ENCODE measurements around the gene CLEC16A.

The CLEC16A gene

DNA sequence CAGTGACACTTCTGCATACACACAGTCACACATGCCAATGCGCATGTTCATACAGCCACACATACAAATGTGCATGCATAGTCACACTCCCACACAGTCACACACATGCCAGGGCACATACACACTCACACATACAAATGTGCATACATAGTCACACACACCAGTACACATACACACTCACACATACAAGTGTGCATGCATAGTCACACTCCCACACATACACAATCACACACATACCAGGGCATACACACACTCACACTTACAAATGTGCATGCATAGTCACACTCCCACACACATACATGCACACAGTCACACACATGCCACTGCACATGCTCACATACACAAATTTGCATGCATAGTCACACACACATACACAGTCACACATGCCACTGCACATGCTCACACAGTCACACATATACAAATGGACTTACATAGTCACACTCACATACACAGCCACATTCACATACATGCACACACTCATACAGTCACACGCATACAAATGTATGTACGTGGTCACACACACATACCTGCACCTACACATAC is 227.5 kb downstream of the CLEC16A start:
- no peak for TF ChIP-seq POLR2A (IDR thresholded peaks at IDR 0.05; ENCODE audit: low read length)
- no peak for TF ChIP-seq GATA1 (IDR thresholded peaks at IDR 0.05; ENCODE audit: low read depth, low read length)
- DNase-seq: no peak

DNA sequence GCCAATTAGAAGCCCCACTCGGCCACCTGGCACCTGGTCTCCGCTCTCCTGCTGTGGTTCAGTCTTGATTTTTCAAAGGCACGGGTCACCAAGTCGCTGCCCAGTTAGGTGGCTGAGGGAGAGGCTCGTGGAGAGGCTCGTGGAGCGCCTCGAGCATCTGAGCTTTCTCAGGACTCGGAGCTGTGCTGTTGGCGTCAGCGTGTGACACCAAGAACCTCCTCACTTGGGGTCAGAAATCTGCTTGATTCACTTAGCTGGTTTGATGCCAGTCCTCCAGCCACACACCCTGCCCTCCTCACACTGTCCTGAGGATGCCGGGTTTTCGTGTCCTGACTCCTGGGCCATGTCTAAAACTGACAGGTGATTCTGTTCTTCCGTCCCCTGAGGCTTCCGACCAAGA is 229.1 kb downstream of the CLEC16A start:
- no peak for TF ChIP-seq POLR2A (IDR thresholded peaks at IDR 0.05; ENCODE audit: low read length)
- no peak for TF ChIP-seq GATA1 (IDR thresholded peaks at IDR 0.05; ENCODE audit: low read depth, low read length)
- DNase-seq: no peak

DNA sequence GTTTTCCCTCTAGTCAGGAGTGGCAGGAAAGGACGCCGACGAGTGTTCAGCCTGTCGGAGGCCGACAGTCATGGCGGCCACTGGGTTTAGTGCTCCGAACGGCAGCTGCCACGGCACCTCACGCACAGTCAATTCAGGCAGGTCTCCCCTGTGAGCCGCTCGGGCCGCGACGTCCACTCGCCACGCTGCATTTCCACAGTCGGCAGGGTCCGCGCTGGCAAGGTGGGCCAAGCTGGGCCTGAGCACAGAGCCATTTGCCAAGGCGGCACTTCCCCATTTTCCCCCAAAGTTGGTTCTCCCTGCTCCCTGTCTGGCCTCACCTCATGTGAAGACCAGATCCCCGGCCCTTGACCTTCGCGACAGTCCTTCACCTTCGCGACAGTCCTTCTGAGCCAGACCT is 229.8 kb downstream of the CLEC16A start:
- no peak for TF ChIP-seq GATA1 (IDR thresholded peaks at IDR 0.05; ENCODE audit: low read depth, low read length)
- TF ChIP-seq POLR2A (IDR thresholded peaks at IDR 0.05; ENCODE audit: low read length): no peak
- no peak for DNase-seq

GRCh38 chr16:11175106-11175786 is 230.9 kb downstream of the CLEC16A start:
- no peak for TF ChIP-seq GATA1 (IDR thresholded peaks at IDR 0.05; ENCODE audit: low read depth, low read length)
- TF ChIP-seq POLR2A (IDR thresholded peaks at IDR 0.05; ENCODE audit: low read length): no peak
- no peak for DNase-seq

- TF ChIP-seq POLR2A (IDR thresholded peaks at IDR 0.05; ENCODE audit: low read length): no peak
- TF ChIP-seq GATA1 (IDR thresholded peaks at IDR 0.05; ENCODE audit: low read depth, low read length): no peak
- no peak for DNase-seq
Measured at GRCh38 chr16:11175787-11176341, 231.5 kb downstream of the CLEC16A start.

DNA sequence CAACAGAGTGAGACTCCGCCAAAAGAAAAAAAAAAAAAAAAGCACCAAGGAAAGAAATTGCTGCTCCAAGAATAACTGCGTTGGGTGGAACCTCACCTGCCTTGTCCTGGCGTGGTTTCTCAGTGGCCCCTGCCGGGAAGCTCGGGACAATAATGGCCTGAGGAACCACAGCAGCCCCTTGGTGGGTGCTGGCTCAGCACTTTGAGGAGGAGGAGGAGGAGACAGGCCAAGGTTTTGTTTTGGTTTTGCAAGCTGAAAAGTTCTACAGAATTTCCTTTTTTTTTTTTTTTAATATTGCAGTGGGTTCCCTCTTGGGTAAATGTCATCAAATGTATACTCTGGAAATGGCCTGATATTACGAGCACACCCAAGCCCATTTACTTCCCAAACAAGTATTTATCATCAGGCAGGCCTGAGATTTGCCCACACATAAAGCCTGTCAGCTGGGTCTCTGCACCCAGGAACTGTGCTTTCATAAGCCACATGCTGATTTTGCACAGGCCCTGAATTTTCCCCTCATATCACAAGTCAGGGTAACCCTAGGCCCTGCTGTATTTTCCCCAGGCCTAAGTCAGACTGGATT is 233.3 kb downstream of the CLEC16A start:
- TF ChIP-seq GATA1 (IDR thresholded peaks at IDR 0.05; ENCODE audit: low read depth, low read length) (no peak), POLR2A (IDR thresholded peaks at IDR 0.05; ENCODE audit: low read length) (no peak)
- no peak for DNase-seq

DNA sequence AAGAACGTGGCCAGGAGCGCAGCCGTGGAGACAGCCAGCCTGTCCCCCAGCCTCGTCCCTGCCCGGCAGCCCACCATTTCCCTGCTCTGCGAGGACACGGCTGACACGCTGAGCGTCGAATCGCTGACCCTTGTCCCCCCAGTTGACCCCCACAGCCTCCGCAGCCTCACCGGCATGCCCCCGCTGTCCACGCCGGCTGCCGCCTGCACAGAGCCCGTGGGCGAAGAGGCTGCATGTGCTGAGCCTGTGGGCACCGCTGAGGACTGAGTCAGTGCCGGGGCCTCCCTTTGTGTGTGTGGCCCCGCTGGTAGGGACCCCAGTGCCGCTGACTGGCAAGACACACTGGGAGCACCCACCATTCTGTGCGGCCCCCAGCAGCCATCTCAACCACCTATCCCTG is 234.1 kb downstream of the CLEC16A start:
- no peak for TF ChIP-seq POLR2A (IDR thresholded peaks at IDR 0.05; ENCODE audit: low read length)
- no peak for TF ChIP-seq GATA1 (IDR thresholded peaks at IDR 0.05; ENCODE audit: low read depth, low read length)
- no peak for DNase-seq

DNA sequence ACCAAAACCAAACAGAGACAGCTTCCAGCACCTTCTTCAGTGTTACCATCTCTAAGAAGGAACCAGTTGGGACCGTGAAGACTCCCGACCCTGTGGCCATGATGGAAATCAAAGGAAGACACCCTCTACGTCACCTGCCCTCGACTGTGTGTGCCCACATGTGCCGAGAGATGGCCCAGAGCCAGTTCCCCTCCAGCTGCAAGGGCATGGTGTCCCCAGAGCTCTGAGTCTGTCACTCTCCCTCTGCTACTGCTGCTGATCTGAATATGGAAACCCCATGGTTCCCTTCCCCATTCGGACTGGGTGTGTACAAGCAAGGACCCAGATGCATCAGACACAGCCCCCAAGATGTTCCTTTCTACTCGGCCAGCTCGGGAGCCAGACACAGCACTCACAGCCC is 235.2 kb downstream of the CLEC16A start:
- TF ChIP-seq GATA1 (IDR thresholded peaks at IDR 0.05; ENCODE audit: low read depth, low read length) (no peak), POLR2A (IDR thresholded peaks at IDR 0.05; ENCODE audit: low read length) (no peak)
- no peak for DNase-seq

- TF ChIP-seq GATA1 (IDR thresholded peaks at IDR 0.05; ENCODE audit: low read depth, low read length): no peak
- TF ChIP-seq POLR2A (IDR thresholded peaks at IDR 0.05; ENCODE audit: low read length): no peak
- no peak for DNase-seq
Measured at GRCh38 chr16:11180489-11180888, 236.1 kb downstream of the CLEC16A start.

DNA sequence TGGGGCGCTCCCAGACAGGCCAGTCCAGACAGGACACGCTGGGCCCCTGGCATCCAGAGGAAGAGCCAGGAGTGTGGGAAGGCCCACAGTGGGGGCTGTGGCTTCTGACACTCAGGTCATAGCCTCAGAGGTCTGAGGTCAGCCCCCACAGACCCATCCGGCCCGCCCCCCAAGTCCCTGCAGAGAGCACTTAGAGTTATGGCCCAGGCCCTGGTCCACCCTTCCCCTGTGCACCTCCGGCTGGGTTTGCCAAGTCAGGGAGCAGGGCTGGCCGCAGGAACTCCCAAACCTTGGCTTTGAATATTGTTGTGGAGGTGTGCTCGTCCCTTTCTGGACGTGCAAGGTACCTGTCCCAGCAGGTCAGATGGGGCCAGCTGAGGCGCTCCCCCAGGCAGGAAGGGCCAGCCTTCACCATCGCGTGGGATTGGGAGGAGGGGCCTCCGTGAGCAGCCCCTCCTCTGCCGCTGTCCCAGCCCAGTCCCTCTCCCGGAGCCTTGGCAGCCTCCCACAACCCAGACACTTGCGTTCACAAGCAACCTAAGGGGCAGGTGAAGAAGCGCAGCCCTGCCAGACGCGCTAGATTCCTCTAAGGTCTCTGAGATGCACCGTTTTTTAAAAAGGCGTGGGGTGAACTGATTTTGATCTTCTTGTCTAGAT is 237.0 kb downstream of the CLEC16A start:
- TF ChIP-seq POLR2A (IDR thresholded peaks at IDR 0.05; ENCODE audit: low read length): no peak
- no peak for TF ChIP-seq GATA1 (IDR thresholded peaks at IDR 0.05; ENCODE audit: low read depth, low read length)
- no peak for DNase-seq

- TF ChIP-seq GATA1 (IDR thresholded peaks at IDR 0.05; ENCODE audit: low read depth, low read length): no peak
- TF ChIP-seq POLR2A (IDR thresholded peaks at IDR 0.05; ENCODE audit: low read length): no peak
- DNase-seq: no peak
Measured at GRCh38 chr16:11181899-11182279, 237.5 kb downstream of the CLEC16A start.

DNA sequence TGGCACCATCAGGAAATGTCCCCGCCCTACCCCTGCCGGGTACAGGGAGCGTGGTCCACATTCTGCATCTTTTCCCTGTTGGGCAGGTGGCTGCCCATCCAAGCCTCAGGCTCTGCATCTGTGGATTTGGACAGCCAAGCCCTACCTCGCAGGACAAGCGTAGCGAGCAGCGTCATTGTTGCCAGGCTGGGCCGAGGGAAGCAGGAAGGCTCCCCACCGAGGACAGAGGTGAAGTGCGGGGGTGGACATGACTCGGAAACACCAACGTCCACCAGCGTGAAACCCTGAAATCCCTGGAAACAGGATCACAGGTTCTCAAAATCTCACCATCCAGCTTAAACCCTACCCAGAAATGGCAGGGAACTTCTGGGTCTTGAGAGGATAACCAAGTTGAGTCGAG is 238.0 kb downstream of the CLEC16A start:
- no peak for DNase-seq
- no peak for TF ChIP-seq GATA1 (IDR thresholded peaks at IDR 0.05; ENCODE audit: low read depth, low read length)
- no peak for TF ChIP-seq POLR2A (IDR thresholded peaks at IDR 0.05; ENCODE audit: low read length)

- TF ChIP-seq POLR2A (IDR thresholded peaks at IDR 0.05; ENCODE audit: low read length): no peak
- TF ChIP-seq GATA1 (IDR thresholded peaks at IDR 0.05; ENCODE audit: low read depth, low read length): no peak
- no peak for DNase-seq
Measured at GRCh38 chr16:11183035-11183812, 238.9 kb downstream of the CLEC16A start.

GRCh38 chr16:11183951-11184350 is 239.6 kb downstream of the CLEC16A start:
- DNase-seq: no peak
- no peak for TF ChIP-seq GATA1 (IDR thresholded peaks at IDR 0.05; ENCODE audit: low read depth, low read length)
- no peak for TF ChIP-seq POLR2A (IDR thresholded peaks at IDR 0.05; ENCODE audit: low read length)
